ENCODE data around the gene RNF207. TPM values are rescaled to one million over a fixed set of nuclear protein-coding genes. Genes with fewer than 3 reads are reported as not detected.

The RNF207 gene
- total RNA-seq, 1 experiment from 2014 or later: 9.2 TPM

DNA sequence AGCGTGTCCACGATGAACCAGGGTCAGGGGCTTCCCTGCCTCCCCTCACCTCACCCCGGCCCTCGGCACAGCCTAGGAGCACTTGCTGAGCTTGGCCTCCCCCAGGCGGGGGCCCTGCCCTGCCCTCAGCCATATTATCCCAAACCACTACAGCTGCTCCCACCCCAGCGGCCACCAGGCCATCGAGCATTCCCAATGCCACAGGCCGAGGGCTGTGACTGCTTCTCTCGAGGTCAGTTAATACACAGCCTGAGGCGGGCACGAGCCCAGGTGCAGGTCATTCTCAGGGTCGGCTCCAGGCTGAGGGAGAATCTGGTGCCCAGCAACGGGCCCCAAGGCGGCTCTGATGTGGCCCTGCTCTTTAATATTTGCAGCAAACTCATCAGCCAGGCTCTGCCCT is 63.4 kb downstream of the RNF207 start (continued):
- TF ChIP-seq, protein P1, sequence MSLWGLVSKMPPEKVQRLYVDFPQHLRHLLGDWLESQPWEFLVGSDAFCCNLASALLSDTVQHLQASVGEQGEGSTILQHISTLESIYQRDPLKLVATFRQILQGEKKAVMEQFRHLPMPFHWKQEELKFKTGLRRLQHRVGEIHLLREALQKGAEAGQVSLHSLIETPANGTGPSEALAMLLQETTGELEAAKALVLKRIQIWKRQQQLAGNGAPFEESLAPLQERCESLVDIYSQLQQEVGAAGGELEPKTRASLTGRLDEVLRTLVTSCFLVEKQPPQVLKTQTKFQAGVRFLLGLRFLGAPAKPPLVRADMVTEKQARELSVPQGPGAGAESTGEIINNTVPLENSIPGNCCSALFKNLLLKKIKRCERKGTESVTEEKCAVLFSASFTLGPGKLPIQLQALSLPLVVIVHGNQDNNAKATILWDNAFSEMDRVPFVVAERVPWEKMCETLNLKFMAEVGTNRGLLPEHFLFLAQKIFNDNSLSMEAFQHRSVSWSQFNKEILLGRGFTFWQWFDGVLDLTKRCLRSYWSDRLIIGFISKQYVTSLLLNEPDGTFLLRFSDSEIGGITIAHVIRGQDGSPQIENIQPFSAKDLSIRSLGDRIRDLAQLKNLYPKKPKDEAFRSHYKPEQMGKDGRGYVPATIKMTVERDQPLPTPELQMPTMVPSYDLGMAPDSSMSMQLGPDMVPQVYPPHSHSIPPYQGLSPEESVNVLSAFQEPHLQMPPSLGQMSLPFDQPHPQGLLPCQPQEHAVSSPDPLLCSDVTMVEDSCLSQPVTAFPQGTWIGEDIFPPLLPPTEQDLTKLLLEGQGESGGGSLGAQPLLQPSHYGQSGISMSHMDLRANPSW (CRISPR knock-in tag; conservative IDR thresholded peaks at IDR 0.05; ENCODE audit: low read depth): no peak

DNA sequence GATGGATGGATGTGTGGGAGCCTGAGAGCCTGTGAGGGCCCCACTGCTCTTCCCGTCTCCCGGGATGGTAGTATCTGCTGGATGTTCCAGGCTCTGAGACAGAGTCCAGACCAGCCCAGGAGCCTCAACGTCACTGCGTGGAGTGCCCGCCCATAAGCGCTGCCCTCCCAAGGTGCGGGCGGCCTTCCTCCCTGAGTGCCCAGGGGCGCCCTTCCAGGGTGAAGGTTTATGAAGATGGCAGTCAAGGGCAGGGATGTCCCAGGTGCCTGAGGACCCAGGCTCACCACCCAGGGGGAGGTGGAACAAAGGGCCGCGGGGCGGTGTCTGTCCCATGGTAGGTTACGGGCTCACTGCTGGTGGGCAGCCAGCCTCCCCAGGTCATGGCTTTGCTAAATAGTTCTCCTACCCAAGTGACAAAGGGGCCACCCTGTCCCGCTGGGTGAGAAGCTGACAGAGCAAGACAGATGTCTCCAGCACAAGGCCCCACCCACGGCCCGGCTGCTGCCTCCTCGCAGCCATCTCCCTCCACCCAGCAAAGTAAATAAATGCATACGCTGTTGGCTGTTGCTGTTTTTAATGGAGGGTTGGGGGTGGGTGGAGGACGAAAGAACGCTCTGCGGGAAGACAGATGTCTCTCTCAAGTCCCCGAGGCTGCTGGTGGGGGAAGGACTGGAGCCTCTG is 63.9 kb downstream of the RNF207 start:
- Mint-ChIP-seq H3K36me3 (no peaks in the 10 kb centered on the region), H3K4me3 (no peak overlapping the region), H3K27ac (no peak overlapping the region), H3K27me3 (ENCODE audit: low read depth) (no peaks in the 10 kb centered on the region), H3K9me3 (no peaks in the 10 kb centered on the region), H3K4me1 (peaks cover 12% of the 10 kb centered on the region)
- CTCF ChIA-PET: no interaction called here
- POLR2A ChIA-PET: no interaction called here
- DNase-seq (ENCODE audit: low spot score): no peak
- ATAC-seq: no peak
- TF ChIP-seq SOX15 (CRISPR knock-in tag; IDR thresholded peaks at IDR 0.05) (no peak), HMGA2 (CRISPR knock-in tag; IDR thresholded peaks at IDR 0.05) (no peak), GABPB1 (CRISPR knock-in tag; IDR thresholded peaks at IDR 0.05) (no peak), EMX1 (CRISPR knock-in tag; IDR thresholded peaks at IDR 0.05) (no peak), KAT7 (CRISPR knock-in tag; IDR thresholded peaks at IDR 0.05; ENCODE audit: borderline replicate concordance) (no peak), ZNF232 (CRISPR knock-in tag; IDR thresholded peaks at IDR 0.05) (no peak), ETV6 (CRISPR knock-in tag; IDR thresholded peaks at IDR 0.05) (no peak), CREM (CRISPR knock-in tag; IDR thresholded peaks at IDR 0.05) (no peak), NR1H2 (CRISPR knock-in tag; IDR thresholded peaks at IDR 0.05) (no peak), TCF7 (CRISPR knock-in tag; IDR thresholded peaks at IDR 0.05; ENCODE audit: low read depth) (no peak), TEAD1 (CRISPR knock-in tag; IDR thresholded peaks at IDR 0.05) (no peak), ZNF396 (CRISPR knock-in tag; IDR thresholded peaks at IDR 0.05; ENCODE audit: borderline replicate concordance) (no peak)
- TF ChIP-seq, protein P2, sequence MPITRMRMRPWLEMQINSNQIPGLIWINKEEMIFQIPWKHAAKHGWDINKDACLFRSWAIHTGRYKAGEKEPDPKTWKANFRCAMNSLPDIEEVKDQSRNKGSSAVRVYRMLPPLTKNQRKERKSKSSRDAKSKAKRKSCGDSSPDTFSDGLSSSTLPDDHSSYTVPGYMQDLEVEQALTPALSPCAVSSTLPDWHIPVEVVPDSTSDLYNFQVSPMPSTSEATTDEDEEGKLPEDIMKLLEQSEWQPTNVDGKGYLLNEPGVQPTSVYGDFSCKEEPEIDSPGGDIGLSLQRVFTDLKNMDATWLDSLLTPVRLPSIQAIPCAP (CRISPR knock-in tag; IDR thresholded peaks at IDR 0.05): no peak
- TF ChIP-seq, protein P3, sequence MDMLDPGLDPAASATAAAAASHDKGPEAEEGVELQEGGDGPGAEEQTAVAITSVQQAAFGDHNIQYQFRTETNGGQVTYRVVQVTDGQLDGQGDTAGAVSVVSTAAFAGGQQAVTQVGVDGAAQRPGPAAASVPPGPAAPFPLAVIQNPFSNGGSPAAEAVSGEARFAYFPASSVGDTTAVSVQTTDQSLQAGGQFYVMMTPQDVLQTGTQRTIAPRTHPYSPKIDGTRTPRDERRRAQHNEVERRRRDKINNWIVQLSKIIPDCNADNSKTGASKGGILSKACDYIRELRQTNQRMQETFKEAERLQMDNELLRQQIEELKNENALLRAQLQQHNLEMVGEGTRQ (CRISPR knock-in tag; IDR thresholded peaks at IDR 0.05): no peak
- TF ChIP-seq, protein P4, sequence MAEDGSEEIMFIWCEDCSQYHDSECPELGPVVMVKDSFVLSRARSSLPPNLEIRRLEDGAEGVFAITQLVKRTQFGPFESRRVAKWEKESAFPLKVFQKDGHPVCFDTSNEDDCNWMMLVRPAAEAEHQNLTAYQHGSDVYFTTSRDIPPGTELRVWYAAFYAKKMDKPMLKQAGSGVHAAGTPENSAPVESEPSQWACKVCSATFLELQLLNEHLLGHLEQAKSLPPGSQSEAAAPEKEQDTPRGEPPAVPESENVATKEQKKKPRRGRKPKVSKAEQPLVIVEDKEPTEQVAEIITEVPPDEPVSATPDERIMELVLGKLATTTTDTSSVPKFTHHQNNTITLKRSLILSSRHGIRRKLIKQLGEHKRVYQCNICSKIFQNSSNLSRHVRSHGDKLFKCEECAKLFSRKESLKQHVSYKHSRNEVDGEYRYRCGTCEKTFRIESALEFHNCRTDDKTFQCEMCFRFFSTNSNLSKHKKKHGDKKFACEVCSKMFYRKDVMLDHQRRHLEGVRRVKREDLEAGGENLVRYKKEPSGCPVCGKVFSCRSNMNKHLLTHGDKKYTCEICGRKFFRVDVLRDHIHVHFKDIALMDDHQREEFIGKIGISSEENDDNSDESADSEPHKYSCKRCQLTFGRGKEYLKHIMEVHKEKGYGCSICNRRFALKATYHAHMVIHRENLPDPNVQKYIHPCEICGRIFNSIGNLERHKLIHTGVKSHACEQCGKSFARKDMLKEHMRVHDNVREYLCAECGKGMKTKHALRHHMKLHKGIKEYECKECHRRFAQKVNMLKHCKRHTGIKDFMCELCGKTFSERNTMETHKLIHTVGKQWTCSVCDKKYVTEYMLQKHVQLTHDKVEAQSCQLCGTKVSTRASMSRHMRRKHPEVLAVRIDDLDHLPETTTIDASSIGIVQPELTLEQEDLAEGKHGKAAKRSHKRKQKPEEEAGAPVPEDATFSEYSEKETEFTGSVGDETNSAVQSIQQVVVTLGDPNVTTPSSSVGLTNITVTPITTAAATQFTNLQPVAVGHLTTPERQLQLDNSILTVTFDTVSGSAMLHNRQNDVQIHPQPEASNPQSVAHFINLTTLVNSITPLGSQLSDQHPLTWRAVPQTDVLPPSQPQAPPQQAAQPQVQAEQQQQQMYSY (CRISPR knock-in tag; IDR thresholded peaks at IDR 0.05): no peak
- TF ChIP-seq, protein P5, sequence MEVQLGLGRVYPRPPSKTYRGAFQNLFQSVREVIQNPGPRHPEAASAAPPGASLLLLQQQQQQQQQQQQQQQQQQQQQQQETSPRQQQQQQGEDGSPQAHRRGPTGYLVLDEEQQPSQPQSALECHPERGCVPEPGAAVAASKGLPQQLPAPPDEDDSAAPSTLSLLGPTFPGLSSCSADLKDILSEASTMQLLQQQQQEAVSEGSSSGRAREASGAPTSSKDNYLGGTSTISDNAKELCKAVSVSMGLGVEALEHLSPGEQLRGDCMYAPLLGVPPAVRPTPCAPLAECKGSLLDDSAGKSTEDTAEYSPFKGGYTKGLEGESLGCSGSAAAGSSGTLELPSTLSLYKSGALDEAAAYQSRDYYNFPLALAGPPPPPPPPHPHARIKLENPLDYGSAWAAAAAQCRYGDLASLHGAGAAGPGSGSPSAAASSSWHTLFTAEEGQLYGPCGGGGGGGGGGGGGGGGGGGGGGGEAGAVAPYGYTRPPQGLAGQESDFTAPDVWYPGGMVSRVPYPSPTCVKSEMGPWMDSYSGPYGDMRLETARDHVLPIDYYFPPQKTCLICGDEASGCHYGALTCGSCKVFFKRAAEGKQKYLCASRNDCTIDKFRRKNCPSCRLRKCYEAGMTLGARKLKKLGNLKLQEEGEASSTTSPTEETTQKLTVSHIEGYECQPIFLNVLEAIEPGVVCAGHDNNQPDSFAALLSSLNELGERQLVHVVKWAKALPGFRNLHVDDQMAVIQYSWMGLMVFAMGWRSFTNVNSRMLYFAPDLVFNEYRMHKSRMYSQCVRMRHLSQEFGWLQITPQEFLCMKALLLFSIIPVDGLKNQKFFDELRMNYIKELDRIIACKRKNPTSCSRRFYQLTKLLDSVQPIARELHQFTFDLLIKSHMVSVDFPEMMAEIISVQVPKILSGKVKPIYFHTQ (CRISPR knock-in tag; IDR thresholded peaks at IDR 0.05): no peak
- TF ChIP-seq, protein P6, sequence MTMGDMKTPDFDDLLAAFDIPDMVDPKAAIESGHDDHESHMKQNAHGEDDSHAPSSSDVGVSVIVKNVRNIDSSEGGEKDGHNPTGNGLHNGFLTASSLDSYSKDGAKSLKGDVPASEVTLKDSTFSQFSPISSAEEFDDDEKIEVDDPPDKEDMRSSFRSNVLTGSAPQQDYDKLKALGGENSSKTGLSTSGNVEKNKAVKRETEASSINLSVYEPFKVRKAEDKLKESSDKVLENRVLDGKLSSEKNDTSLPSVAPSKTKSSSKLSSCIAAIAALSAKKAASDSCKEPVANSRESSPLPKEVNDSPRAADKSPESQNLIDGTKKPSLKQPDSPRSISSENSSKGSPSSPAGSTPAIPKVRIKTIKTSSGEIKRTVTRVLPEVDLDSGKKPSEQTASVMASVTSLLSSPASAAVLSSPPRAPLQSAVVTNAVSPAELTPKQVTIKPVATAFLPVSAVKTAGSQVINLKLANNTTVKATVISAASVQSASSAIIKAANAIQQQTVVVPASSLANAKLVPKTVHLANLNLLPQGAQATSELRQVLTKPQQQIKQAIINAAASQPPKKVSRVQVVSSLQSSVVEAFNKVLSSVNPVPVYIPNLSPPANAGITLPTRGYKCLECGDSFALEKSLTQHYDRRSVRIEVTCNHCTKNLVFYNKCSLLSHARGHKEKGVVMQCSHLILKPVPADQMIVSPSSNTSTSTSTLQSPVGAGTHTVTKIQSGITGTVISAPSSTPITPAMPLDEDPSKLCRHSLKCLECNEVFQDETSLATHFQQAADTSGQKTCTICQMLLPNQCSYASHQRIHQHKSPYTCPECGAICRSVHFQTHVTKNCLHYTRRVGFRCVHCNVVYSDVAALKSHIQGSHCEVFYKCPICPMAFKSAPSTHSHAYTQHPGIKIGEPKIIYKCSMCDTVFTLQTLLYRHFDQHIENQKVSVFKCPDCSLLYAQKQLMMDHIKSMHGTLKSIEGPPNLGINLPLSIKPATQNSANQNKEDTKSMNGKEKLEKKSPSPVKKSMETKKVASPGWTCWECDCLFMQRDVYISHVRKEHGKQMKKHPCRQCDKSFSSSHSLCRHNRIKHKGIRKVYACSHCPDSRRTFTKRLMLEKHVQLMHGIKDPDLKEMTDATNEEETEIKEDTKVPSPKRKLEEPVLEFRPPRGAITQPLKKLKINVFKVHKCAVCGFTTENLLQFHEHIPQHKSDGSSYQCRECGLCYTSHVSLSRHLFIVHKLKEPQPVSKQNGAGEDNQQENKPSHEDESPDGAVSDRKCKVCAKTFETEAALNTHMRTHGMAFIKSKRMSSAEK (CRISPR knock-in tag; IDR thresholded peaks at IDR 0.05; ENCODE audit: borderline replicate concordance): no peak
- TF ChIP-seq, protein P7, sequence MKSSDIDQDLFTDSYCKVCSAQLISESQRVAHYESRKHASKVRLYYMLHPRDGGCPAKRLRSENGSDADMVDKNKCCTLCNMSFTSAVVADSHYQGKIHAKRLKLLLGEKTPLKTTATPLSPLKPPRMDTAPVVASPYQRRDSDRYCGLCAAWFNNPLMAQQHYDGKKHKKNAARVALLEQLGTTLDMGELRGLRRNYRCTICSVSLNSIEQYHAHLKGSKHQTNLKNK (CRISPR knock-in tag; IDR thresholded peaks at IDR 0.05): no peak
- TF ChIP-seq, protein P8, sequence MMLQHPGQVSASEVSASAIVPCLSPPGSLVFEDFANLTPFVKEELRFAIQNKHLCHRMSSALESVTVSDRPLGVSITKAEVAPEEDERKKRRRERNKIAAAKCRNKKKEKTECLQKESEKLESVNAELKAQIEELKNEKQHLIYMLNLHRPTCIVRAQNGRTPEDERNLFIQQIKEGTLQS (CRISPR knock-in tag; conservative IDR thresholded peaks at IDR 0.05): no peak

Measured in WTC11 (cell line).